ENCODE measurements around the gene PACS1. TPM values are rescaled to one million over a fixed set of nuclear protein-coding genes. Genes with fewer than 3 reads are reported as not detected.

Gene PACS1
- polyA plus RNA-seq, 2 donors: 16.0 to 24.8 TPM

DNA sequence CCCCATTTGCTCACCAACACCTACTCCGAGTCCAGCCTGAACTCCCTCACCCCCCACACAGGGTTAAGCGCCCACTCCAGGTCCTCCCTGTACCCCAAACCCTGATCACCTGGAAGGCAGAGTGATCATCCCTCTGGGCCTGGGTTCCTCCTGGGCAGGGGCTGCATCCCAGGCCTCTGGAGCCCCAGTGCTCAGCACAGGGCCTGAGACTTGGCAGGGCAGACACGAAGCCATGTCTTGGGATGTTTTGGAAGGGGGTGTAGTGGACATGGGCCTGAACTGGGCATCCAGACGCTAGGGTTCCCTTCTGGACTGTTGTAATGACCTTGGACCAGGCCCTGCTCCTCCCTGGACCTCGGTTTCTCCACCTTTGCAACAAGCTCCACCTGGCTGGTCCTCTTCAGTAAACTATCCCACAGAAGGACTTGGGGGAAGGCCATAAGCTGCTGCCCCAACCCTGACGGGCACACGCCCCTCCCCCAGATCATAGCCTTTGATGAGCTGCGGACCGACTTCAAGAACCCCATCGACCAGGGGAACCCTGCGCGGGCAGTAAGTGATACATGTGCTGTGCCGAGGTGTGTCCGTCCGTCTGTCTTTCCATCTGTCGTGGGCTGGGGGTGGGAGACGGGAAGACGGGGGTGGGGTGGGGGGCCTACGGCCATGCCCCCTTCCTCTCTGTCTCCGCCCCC lies 211.8 kb downstream of the PACS1 start:
- Histone ChIP-seq H3K27me3 (ENCODE audit: control insufficient read depth in 1 of 2, insufficient read depth in 2 of 2, low read length in 2 of 2) (no peaks in the 10 kb centered on the region), H3K36me3 (ENCODE audit: control insufficient read depth in 2 of 2, insufficient read depth in 2 of 2, low read length in 1 of 2) (peaks cover 0 to 14% of the 10 kb centered on the region in 2 donors), H3K4me1 (ENCODE audit: control insufficient read depth in 2 of 2, insufficient read depth in 2 of 2, low read length in 1 of 2) (peaks cover 5 to 9% of the 10 kb centered on the region in 2 donors), H3K4me3 (ENCODE audit: low read depth in 1 of 2, low read length in 2 of 2) (no peak overlapping the region), H3K9me3 (ENCODE audit: control insufficient read depth in 2 of 2, insufficient read depth in 1 of 2, low read depth in 1 of 2, low read length in 1 of 2) (no peaks in the 10 kb centered on the region), H3K27ac (ENCODE audit: low read depth in 2 of 2, low read length in 1 of 2) (no peak overlapping the region)
- WGBS, 2 donors: 34 to 37% methylated on average over 20 of the region's 20 CpGs

DNA sequence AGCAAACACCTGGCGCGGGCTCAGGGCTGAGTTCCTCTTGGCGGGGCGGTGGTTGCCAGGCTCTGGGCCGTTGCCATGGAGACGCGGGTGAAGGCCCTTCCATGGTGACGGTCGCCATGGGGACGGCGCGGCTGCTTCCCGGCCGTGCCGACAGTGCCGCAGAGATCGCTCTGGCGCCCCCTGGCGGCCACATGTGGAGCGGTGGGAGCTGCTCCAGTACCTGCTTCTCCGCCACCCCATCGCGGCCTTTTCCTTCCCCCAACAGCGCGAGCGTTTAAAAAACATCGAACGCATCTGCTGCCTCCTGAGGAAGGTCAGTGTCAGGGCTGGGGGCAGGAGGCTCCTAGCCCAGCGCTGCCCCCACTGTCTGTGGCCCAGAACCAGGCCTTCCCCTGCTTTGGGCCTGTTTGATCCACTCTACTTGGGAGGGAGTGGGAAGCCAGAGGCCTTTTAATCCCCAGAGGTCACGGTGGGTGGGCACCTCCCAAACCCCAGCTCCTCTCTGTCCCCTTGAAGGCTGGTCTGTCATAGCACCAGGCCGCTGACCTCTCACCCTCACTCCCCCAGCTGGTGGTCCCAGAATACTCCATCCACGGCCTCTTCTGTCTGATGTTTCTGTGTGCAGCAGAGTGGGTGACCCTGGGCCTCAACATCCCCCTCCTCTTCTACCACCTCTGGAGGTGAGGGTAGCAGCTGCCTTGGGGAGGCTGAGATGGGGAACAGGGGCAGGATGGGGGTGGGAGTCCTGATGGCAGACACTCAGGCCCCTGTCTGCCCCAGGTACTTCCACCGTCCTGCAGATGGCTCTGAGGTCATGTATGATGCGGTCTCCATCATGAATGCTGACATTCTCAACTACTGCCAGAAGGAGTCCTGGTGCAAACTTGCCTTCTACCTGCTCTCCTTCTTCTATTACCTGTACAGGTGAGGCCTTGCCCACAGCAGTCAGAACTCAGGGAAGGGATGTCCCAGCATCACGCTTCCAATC lies 212.7 kb downstream of the PACS1 start:
- no peaks in the 10 kb centered on the region for H3K9me3 ChIP-seq (ENCODE audit: control insufficient read depth in 2 of 2, insufficient read depth in 1 of 2, low read depth in 1 of 2, low read length in 1 of 2)
- 13 to 14% methylated on average over 35 of the region's 35 CpGs for WGBS, 2 donors
- H3K27ac ChIP-seq (ENCODE audit: low read depth in 2 of 2, low read length in 1 of 2): no peak overlapping the region
- no peaks in the 10 kb centered on the region for H3K27me3 ChIP-seq (ENCODE audit: control insufficient read depth in 1 of 2, insufficient read depth in 2 of 2, low read length in 2 of 2)
- peaks cover 3 to 9% of the 10 kb centered on the region in 2 donors for H3K4me1 ChIP-seq (ENCODE audit: control insufficient read depth in 2 of 2, insufficient read depth in 2 of 2, low read length in 1 of 2)
- no peak overlapping the region for H3K4me3 ChIP-seq (ENCODE audit: low read depth in 1 of 2, low read length in 2 of 2)
- H3K36me3 ChIP-seq (ENCODE audit: control insufficient read depth in 2 of 2, insufficient read depth in 2 of 2, low read length in 1 of 2): peaks cover 0 to 14% of the 10 kb centered on the region in 2 donors

DNA sequence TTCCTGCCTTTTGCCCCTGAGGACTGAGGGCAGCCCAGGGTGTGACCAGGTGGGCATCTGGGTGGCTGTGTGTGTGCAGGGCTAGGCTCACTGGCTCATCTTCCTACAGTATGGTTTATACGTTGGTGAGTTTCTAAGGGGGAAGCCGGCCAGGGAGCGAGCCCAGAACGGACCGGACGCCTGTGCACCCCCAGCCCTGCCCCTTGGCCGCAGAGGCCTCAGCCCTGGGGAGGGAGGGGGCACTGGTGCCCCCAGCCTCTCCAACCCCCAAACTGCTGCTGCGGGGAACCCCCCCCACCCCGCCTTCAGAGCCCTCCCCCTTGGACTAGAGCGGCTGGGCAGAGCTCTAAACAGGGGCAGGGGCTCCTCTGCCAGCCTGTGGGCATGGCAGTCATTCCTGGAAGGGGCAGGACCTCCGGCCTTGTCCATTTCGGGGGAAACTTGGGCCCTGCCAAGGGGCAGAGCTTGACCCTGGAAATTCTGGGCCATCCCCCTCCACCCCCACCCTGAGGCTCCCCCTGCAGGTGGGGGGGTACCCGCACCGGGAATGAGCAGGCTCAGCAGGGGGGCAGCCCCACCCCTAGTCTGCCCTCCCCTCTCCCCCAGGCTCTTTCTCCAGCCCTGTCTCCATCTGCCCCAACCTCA lies 213.5 kb downstream of the PACS1 start:
- Histone ChIP-seq H3K9me3 (ENCODE audit: control insufficient read depth in 2 of 2, insufficient read depth in 1 of 2, low read depth in 1 of 2, low read length in 1 of 2) (no peaks in the 10 kb centered on the region), H3K36me3 (ENCODE audit: control insufficient read depth in 2 of 2, insufficient read depth in 2 of 2, low read length in 1 of 2) (peaks cover 0 to 14% of the 10 kb centered on the region in 2 donors), H3K27ac (ENCODE audit: low read depth in 2 of 2, low read length in 1 of 2) (no peak overlapping the region), H3K4me1 (ENCODE audit: control insufficient read depth in 2 of 2, insufficient read depth in 2 of 2, low read length in 1 of 2) (peaks cover 6 to 15% of the 10 kb centered on the region in 2 donors), H3K27me3 (ENCODE audit: control insufficient read depth in 1 of 2, insufficient read depth in 2 of 2, low read length in 2 of 2) (no peaks in the 10 kb centered on the region), H3K4me3 (ENCODE audit: low read depth in 1 of 2, low read length in 2 of 2) (no peak overlapping the region)
- 77 to 83% methylated on average over 13 to 14 of the region's 14 CpGs for WGBS, 2 donors

DNA sequence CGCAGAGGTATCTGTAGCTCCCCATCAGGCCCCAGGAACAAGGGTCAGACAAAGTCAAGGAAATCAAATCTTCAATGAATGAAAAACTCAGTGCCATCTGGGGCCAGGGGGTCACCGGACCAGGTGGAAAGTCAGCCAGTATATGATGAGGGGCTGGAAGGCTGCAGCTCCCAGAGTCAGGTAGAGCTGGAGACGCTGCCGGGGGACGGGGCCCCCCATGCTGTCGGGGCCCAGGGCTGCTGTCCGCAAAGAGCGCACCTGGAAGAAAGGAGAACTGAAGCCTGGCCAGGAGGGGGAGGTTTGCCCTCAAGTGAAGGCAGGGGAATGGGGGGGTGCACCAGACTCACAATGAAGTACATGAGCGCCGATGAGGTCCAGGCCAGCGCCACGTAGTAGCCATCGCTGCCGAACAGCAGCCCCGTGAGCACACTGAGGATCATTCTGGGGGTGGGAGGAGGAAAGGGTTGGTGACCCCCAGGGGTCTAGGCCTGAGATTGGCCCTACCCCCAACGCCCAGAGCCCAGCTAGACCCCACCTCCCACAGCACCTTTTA lies 214.5 kb downstream of the PACS1 start:
- no peaks in the 10 kb centered on the region for H3K9me3 ChIP-seq (ENCODE audit: control insufficient read depth in 2 of 2, insufficient read depth in 1 of 2, low read depth in 1 of 2, low read length in 1 of 2)
- peaks cover 7 to 16% of the 10 kb centered on the region in 2 donors for H3K4me1 ChIP-seq (ENCODE audit: control insufficient read depth in 2 of 2, insufficient read depth in 2 of 2, low read length in 1 of 2)
- H3K4me3 ChIP-seq (ENCODE audit: low read depth in 1 of 2, low read length in 2 of 2): no peak overlapping the region
- WGBS, 2 donors: 94 to 95% methylated on average over 16 of the region's 16 CpGs
- H3K36me3 ChIP-seq (ENCODE audit: control insufficient read depth in 2 of 2, insufficient read depth in 2 of 2, low read length in 1 of 2): peaks cover 0 to 14% of the 10 kb centered on the region in 2 donors
- no peaks in the 10 kb centered on the region for H3K27me3 ChIP-seq (ENCODE audit: control insufficient read depth in 1 of 2, insufficient read depth in 2 of 2, low read length in 2 of 2)
- no peak overlapping the region for H3K27ac ChIP-seq (ENCODE audit: low read depth in 2 of 2, low read length in 1 of 2)

DNA sequence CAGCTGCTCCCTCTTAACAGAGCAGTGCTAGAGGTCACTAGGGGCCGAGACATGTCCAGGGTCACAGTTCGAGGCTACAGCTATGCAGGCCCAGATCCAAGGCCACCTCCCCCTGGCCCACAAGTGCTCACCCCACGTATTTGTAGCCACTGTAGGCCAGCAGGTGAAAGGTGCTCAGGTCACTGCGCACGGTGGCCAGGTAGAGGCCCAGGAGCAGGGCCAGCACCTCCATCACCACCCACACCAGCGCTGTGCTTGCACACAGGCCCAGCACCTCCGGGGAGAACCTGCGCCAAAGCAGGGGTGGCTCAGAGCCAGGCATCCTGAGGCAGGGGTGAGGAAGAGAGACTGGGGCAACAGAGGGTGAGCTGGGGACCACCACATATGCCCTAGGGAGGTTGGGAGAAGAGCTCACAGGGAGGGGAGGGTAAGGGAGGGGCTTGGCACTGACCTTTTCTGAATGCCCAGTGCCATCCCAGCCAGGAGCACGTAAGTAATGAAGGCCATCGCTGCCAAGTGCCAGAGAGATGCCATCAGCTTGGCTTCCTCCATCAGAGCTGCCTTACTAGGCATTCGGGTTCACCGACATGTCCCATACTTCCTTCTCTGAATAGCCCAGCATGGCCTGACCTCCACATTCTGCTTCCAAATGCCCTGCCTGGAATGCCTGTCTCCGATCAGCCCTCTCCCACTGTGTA lies 215.3 kb downstream of the PACS1 start:
- peaks cover 11 to 23% of the 10 kb centered on the region in 2 donors for H3K4me1 ChIP-seq (ENCODE audit: control insufficient read depth in 2 of 2, insufficient read depth in 2 of 2, low read length in 1 of 2)
- H3K9me3 ChIP-seq (ENCODE audit: control insufficient read depth in 2 of 2, insufficient read depth in 1 of 2, low read depth in 1 of 2, low read length in 1 of 2): no peaks in the 10 kb centered on the region
- 84 to 89% methylated on average over 13 of the region's 13 CpGs for WGBS, 2 donors
- no peaks in the 10 kb centered on the region for H3K27me3 ChIP-seq (ENCODE audit: control insufficient read depth in 1 of 2, insufficient read depth in 2 of 2, low read length in 2 of 2)
- H3K36me3 ChIP-seq (ENCODE audit: control insufficient read depth in 2 of 2, insufficient read depth in 2 of 2, low read length in 1 of 2): peaks cover 0 to 14% of the 10 kb centered on the region in 2 donors
- no peak overlapping the region for H3K27ac ChIP-seq (ENCODE audit: low read depth in 2 of 2, low read length in 1 of 2)
- H3K4me3 ChIP-seq (ENCODE audit: low read depth in 1 of 2, low read length in 2 of 2): no peak overlapping the region

DNA sequence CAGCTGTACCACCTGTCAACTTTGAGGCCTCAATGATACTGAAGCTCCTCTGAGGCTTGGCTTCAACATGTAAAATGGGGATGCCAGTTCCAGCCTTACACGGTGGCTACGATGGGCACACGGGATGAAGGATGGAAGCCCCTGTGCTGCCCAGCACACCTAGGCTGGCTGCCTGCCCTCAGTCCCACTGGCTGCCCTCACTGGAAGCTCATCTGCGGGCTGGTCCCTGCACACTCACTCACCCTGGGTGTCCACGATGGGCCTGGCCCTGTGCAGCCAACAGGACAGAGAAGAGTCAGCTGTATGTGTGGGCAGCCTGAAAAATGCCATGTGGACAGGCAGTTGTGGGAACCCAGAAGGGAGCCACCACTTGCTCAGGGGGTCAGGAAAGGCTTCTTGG lies 216.6 kb downstream of the PACS1 start:
- peaks cover 0 to 14% of the 10 kb centered on the region in 2 donors for H3K36me3 ChIP-seq (ENCODE audit: control insufficient read depth in 2 of 2, insufficient read depth in 2 of 2, low read length in 1 of 2)
- no peaks in the 10 kb centered on the region for H3K9me3 ChIP-seq (ENCODE audit: control insufficient read depth in 2 of 2, insufficient read depth in 1 of 2, low read depth in 1 of 2, low read length in 1 of 2)
- H3K27ac ChIP-seq (ENCODE audit: low read depth in 2 of 2, low read length in 1 of 2): no peak overlapping the region
- H3K4me1 ChIP-seq (ENCODE audit: control insufficient read depth in 2 of 2, insufficient read depth in 2 of 2, low read length in 1 of 2): peaks cover 11 to 26% of the 10 kb centered on the region in 2 donors
- no peaks in the 10 kb centered on the region for H3K27me3 ChIP-seq (ENCODE audit: control insufficient read depth in 1 of 2, insufficient read depth in 2 of 2, low read length in 2 of 2)
- 76 to 79% methylated on average over 5 of the region's 5 CpGs for WGBS, 2 donors
- H3K4me3 ChIP-seq (ENCODE audit: low read depth in 1 of 2, low read length in 2 of 2): no peak overlapping the region

DNA sequence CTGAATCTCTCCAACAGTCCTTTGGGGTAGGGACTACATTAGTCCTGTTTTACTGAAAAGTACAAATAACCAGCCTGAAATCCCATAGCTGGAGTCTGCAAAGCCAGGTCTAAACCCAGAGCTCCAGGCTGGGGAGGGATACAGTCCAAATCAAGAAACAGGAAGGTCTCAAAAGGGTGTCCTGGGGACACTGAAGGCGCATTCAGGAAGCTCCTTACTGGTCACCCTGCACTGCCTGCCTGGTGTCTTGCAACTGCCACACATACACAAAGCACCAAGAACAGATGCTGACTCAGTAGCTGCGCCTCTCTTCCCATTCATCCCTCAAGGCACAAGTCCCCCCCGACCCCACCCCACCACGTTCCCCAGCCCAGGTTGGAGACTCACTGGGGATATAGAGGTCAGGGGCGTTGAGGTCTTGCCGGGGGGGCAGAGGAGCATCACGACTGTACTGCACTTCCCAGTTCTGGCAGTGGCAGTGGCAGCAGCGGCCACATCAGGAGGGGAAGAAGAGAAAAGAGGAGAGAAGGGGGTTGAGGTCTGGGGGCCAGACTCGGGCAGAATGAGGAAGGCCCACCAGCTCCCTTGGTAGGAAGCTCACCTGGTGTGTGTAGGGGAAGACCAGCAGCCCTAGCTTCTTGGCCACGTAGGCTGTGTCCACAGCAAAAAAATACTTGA lies 217.3 kb downstream of the PACS1 start:
- no peak overlapping the region for H3K27ac ChIP-seq (ENCODE audit: low read depth in 2 of 2, low read length in 1 of 2)
- no peak overlapping the region for H3K4me3 ChIP-seq (ENCODE audit: low read depth in 1 of 2, low read length in 2 of 2)
- H3K36me3 ChIP-seq (ENCODE audit: control insufficient read depth in 2 of 2, insufficient read depth in 2 of 2, low read length in 1 of 2): peaks cover 0 to 14% of the 10 kb centered on the region in 2 donors
- H3K27me3 ChIP-seq (ENCODE audit: control insufficient read depth in 1 of 2, insufficient read depth in 2 of 2, low read length in 2 of 2): peaks cover 0 to 6% of the 10 kb centered on the region in 2 donors
- H3K4me1 ChIP-seq (ENCODE audit: control insufficient read depth in 2 of 2, insufficient read depth in 2 of 2, low read length in 1 of 2): peaks cover 11 to 29% of the 10 kb centered on the region in 2 donors
- WGBS, 2 donors: 74% methylated on average over 10 of the region's 10 CpGs
- H3K9me3 ChIP-seq (ENCODE audit: control insufficient read depth in 2 of 2, insufficient read depth in 1 of 2, low read depth in 1 of 2, low read length in 1 of 2): no peaks in the 10 kb centered on the region

DNA sequence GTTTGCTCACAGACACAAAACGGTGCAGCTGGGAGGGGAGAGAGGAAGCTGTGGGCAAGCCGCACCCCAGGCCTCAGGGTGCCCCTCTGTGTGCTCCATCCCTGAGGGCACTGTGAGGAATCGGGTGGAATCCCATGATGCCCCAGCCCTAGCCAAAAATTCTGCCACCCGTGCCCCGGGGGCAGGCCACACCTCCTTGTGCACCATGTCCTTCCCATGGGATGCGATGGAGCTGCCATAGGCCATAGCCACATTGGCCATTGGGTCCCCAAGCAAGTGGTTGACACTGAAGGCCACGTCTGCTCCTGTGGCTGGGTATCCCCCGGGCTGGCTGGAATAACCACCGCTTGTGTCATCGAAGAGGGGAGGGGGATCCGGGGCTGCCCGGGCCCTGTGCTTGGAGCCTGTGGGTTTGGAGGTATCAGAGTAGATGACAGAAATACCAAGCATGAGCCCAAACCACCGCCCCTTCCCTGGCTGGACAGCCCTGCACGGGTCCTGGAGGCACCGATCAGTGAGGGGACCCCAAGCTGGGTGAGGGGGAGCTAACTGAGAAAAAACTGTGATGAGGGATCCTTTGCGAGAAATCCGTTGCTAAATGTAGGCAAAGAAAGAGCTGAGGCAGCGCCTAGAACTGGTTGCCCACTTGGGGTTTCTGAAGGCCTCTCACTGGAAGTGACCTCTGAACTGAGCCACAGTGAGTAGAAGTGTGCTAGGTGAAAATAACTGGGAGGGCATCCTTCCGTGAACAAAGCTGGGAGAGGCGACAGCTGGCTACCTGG lies 218.0 kb downstream of the PACS1 start:
- Histone ChIP-seq H3K27ac (ENCODE audit: low read depth in 2 of 2, low read length in 1 of 2) (peak overlapping the region; percentile 91 to 96), H3K27me3 (ENCODE audit: control insufficient read depth in 1 of 2, insufficient read depth in 2 of 2, low read length in 2 of 2) (peaks cover 0 to 9% of the 10 kb centered on the region in 2 donors), H3K4me3 (ENCODE audit: low read depth in 1 of 2, low read length in 2 of 2) (peak overlapping the region; percentile 73 to 90), H3K36me3 (ENCODE audit: control insufficient read depth in 2 of 2, insufficient read depth in 2 of 2, low read length in 1 of 2) (peaks cover 0 to 14% of the 10 kb centered on the region in 2 donors), H3K9me3 (ENCODE audit: control insufficient read depth in 2 of 2, insufficient read depth in 1 of 2, low read depth in 1 of 2, low read length in 1 of 2) (no peaks in the 10 kb centered on the region), H3K4me1 (ENCODE audit: control insufficient read depth in 2 of 2, insufficient read depth in 2 of 2, low read length in 1 of 2) (peaks cover 11 to 32% of the 10 kb centered on the region in 2 donors)
- WGBS, 2 donors: 34 to 36% methylated on average over 19 to 20 of the region's 20 CpGs
